ENCODE measurements around the gene POFUT2. TPM values are rescaled to one million over a fixed set of nuclear protein-coding genes. Genes with fewer than 3 reads are reported as not detected.

The POFUT2 gene
- total and polyA plus RNA-seq, 12 donors: 13.1 to 68.9 (median 32.9) TPM

GRCh38 chr21:45249626-45250025 lies 38.1 kb downstream of the POFUT2 start:
- Histone ChIP-seq H3K9me3 (replicated peaks in 1 of 3) (no peaks in the 10 kb centered on the region), H3K4me3 (no peak overlapping the region), H3K27ac (no peak overlapping the region), H3K27me3 (no peaks in the 10 kb centered on the region), H3K36me3 (replicated peaks in 1 of 2) (no peaks in the 10 kb centered on the region), H3K4me1 (replicated peaks in 1 of 2) (no peaks in the 10 kb centered on the region)
- TF ChIP-seq POLR2A (IDR thresholded peaks at IDR 0.05): no peak
- no peak for TF ChIP-seq CTCF (IDR thresholded peaks at IDR 0.05)
- 89 to 97% (median 91%) methylated on average over 6 of the region's 6 CpGs for WGBS, 4 donors
- DNase-seq: no peak
- intact Hi-C loops (cut with DNase I): no loop called here

GRCh38 chr21:45248893-45249381 lies 38.8 kb downstream of the POFUT2 start:
- peak in 2 of 7 donors; percentile 21 to 75 for DNase-seq
- WGBS, 4 donors: 37 to 67% (median 53%) methylated on average over 12 to 14 of the region's 14 CpGs
- no peaks in the 10 kb centered on the region for H3K27me3 ChIP-seq
- peaks cover 0 to 4% (median 0%) of the 10 kb centered on the region in 3 donors for H3K9me3 ChIP-seq (replicated peaks in 1 of 3)
- no peaks in the 10 kb centered on the region for H3K36me3 ChIP-seq (replicated peaks in 1 of 2)
- intact Hi-C loops (cut with DNase I): no loop called here
- H3K27ac ChIP-seq: no peak overlapping the region
- no peaks in the 10 kb centered on the region for H3K4me1 ChIP-seq (replicated peaks in 1 of 2)
- no peak overlapping the region for H3K4me3 ChIP-seq
- no peak for TF ChIP-seq CTCF (IDR thresholded peaks at IDR 0.05)

GRCh38 chr21:45248301-45248892 lies 39.3 kb downstream of the POFUT2 start:
- WGBS, 4 donors: 39 to 67% (median 51%) methylated on average over 8 to 13 of the region's 13 CpGs
- no peak for DNase-seq
- H3K27ac ChIP-seq: no peak overlapping the region

More at GRCh38 chr21:45248301-45248892, 39.3 kb downstream of the POFUT2 start:
- peaks cover 0 to under 1% of the 10 kb centered on the region in 2 donors for H3K36me3 ChIP-seq (replicated peaks in 1 of 2)
- no peak overlapping the region for H3K4me3 ChIP-seq
- no peaks in the 10 kb centered on the region for H3K4me1 ChIP-seq (replicated peaks in 1 of 2)
- intact Hi-C loops (cut with DNase I): no loop called here
- TF ChIP-seq POLR2A (IDR thresholded peaks at IDR 0.05) (no peak), CTCF (IDR thresholded peaks at IDR 0.05) (no peak)
- H3K9me3 ChIP-seq (replicated peaks in 1 of 3): peaks cover 0 to 9% (median 0%) of the 10 kb centered on the region in 3 donors
- no peaks in the 10 kb centered on the region for H3K27me3 ChIP-seq

Measured in adrenal gland (tissue), 12 donors.